Measurements from ENCODE around the gene PLCL1.

Gene PLCL1

DNA sequence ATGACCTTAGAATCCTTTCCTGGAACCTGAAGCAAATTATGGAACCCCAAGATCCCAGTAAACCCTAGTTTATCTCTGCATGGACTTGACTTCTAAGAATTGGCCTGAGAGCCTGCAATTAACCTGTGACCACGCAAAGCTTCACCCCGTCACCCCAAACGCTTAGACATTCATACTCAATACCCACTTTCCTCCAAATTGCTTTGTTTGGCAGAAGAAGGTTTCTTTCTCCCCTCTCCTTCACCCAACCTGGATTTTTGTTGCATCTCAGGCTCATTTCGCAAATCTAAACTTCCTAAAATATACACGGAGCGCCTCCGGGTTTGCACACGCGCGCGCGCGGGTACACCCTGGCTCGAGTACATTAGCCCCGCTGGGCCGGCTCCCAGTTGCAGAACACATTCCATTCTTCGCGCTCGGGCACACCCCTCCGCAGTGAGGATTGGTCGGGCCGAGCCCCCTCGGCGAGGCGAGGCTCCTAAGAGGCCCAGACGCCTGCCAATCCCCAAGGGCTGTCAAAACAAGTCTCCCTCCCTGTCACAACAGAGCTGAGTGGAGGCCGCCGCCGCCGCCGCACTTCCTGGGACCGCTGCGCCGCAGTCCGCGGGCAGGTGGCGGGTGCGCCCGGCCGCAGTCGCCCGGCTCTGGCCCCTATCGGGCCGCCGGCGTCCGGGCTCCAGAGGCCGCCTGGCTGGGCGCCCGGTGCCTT, at the start of gene PLCL1:
Gene PLCL1 (plus strand): TSS at position 545 of the 709 bp plus-strand sequence.
- DNase-seq = peak; percentile 62 to 85

- no peak for DNase-seq
These were observed 45.4 kb upstream of the PLCL1 start for GRCh38 chr2:197759013-197759412.

DNA sequence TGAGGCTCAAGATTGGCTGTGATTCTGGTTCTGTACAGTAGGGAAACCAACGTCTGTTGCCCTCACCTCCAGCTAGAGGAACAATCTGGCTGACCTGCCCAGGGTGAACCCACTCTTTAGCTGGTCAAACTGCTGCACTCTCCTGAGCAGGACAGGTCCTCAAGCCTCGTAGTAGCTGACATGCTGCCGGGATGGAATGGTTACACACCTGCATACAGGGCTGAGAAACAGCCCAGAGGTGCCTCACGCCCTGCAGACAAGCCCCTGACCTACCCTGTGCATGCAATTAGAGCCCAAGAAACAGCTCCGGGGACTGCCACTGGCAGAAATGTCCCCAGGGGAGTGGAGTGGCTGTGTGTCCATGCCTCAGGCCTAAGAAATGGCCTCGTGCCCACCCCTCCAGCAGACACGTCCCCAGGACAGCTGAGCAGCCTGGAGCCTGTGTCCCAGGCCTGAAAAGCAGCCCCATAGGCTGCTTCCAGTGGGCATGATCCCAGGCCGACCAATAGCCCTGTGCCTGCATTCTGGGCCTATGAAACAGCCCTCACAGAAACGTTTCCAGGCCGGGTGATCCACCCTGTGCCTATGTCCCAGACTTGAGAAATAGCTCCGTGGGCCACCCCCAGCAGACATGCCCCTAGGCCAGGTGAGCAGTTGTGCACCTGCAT, 44.6 kb upstream of the PLCL1 start:
- DNase-seq = no peak

GRCh38 chr2:197760293-197760657, 44.1 kb upstream of the PLCL1 start:
- DNase-seq = no peak

- DNase-seq = peak in 1 of 2 experiments; percentile 38
These were observed 26.5 kb upstream of the PLCL1 start for GRCh38 chr2:197777823-197778407.

- DNase-seq = no peak
These were observed 25.1 kb upstream of the PLCL1 start for GRCh38 chr2:197779261-197779660.

GRCh38 chr2:197782126-197782525, 22.3 kb upstream of the PLCL1 start:
- DNase-seq = no peak

DNA sequence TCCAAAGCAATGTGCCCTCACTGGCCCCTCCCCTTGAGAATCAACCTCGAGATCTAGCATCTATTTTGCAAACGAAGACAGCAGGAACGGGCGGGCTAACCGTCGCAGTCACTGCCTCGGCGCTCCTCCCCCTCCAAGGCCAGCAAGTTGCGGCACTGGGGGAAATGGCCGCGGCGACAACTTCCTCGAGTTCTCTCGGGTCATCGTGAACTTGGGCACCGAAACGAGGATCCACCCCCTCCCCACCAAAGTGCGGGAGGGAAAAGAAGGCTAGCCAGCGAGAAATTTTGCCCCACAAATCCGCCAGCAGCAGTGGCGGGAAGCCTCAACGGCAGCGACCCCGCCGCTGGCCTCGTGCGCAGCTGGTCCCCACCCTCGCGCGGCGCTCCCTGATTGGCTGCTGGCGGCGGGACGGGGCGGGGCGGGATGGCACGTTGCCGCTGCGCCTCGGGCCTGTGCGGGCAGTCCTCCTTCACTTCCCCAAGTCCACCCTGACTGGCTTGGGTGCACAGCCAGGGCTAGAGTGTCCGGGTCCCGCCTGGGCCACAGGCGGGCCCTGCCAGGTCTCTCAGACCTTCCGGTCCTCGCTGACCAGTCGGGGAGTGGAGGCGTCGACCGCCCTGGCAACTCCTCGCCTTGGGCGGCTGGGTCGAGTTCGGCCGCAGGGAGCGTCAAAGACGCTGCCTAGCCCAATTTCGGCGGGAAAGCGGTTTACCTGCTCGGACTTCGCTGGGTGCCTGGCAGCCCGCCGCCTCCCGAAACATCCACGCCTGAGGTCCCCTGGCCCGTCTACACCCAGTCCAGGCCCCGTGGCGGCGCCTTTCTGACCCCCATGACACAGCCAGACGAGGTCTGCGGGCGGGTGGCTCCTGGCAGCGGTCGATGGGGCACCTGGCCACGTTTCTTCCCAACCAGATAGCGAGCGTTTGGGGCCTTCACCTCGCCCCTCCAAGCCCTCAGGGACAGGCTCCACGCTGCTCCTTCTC, 19.1 kb upstream of the PLCL1 start, which contains the start of gene BOLL:
Gene BOLL (minus strand): TSS at position 364 of the 986 bp plus-strand sequence. CDS start 3,469 bp downstream, outside the sequence.
- no peak for DNase-seq

GRCh38 chr2:197786010-197786877, 18.1 kb upstream of the PLCL1 start:
- DNase-seq = no peak

- DNase-seq = no peak
These were observed 10.9 kb upstream of the PLCL1 start for GRCh38 chr2:197793456-197793855.

GRCh38 chr2:197795277-197795676, 9.1 kb upstream of the PLCL1 start:
- no peak for DNase-seq

- no peak for DNase-seq
These were observed 6.2 kb upstream of the PLCL1 start for GRCh38 chr2:197798187-197798586.

- no peak for DNase-seq
These were observed 5.3 kb upstream of the PLCL1 start for GRCh38 chr2:197799068-197799467.

DNA sequence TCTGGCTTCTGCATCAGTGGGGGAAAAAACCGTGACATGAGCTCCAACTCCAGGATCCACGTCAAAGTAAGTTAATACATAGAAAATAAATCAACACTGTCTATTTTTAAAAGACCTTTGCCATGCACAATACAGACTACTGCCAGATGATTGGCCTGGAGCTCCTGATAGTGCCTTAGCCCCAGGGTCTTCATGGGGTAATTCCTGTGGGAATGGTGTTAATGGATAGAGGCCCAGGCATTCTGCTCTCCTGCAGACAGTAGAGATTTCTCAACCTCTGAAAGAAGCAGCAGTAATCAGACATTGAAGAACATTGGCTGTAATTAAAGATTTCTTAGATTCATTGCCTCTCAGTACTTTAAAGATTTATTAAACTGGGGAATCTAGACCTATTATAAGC, 4.3 kb upstream of the PLCL1 start:
- DNase-seq = no peak

- no peak for DNase-seq
These were observed 3.4 kb upstream of the PLCL1 start for GRCh38 chr2:197801033-197801432.

GRCh38 chr2:197803033-197803444, 1.4 kb upstream of the PLCL1 start:
- DNase-seq = peak; percentile 2 to 52

DNA sequence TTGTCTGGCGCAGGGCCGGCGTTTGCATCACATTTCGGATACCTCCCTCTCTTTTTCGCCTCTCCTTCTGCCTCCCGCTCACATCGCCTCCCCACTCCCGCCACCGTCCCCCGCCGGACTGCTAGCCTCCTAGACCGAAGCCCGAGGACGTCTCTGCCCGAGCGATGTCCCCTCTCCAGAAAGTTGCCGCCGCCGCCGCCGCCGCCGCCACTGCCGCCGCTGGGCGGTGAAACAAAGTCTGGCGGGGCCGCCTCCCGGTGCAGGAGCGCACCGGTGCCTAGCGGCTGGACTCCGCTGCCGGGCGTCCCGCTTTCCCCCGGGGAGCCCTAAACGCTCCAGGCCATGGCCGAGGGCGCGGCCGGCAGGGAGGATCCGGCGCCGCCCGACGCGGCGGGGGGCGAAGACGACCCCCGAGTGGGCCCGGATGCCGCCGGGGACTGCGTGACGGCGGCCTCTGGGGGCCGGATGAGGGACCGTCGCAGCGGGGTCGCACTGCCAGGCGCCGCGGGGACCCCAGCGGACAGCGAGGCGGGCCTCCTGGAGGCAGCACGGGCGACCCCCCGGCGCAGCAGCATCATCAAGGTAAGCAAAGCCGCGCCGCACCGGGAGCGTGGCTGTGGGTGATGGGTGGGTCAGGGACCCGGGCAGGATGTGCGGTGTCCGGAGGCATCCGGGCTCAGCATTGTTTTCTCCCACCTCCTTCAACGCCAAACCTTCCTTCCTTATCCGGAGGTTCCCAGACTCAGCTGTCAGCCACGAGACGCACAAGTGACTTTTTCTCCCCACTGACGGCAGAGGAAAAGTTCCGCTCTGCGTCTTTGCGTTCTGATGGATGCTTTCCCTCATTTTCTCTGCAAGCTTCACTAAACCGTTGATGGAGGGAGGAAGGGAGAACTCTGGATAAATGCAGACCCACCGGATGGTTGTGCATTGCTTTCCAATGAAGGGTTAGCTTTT, 643 bp downstream of the PLCL1 start:
- DNase-seq = no peak

- DNase-seq = no peak
These were observed 1.6 kb downstream of the PLCL1 start for GRCh38 chr2:197805715-197806633.

GRCh38 chr2:197809064-197809463, 4.7 kb downstream of the PLCL1 start:
- no peak for DNase-seq
